GM19025 (cell line): ENCODE measurements around the gene SCAP.

Experiments
- ATAC-seq: cut with Tn5 transposase; IDR thresholded peaks from one replicate; pipeline ENCODE4 v1.9.1; 2021; ENCODE audit warnings: mild to moderate bottlenecking, low read depth, moderate library complexity; ENCODE audit not compliant: unreplicated experiment

The SCAP gene

GRCh38 chr3:47404955-47405790 lies 70.6 kb downstream of the SCAP start:
- no peak for ATAC-seq

- ATAC-seq = no peak
Observed at GRCh38 chr3:47404431-47404876, 71.3 kb downstream of the SCAP start.

GRCh38 chr3:47399531-47400270 lies 76.0 kb downstream of the SCAP start:
- ATAC-seq = no peak

DNA sequence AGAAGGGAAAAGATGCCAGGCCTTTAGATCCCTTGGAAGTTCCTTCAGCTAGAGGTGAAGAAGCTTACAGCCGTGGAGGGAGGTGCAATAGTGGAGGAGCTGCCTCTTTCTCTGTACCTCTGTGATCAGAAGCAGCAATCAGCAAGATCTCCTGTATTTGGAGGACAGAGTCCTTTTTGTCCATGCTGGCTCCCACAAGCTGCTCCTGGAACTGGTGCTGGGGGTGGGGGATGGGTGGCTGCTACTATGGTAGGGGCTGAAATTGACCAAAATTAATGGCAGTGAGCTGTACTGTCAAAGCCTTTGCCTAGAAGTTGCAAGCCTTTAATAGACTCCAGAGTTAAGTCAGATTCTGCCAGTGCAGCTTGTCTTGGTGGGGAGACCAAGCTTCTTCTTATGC lies 76.7 kb downstream of the SCAP start:
- no peak for ATAC-seq

DNA sequence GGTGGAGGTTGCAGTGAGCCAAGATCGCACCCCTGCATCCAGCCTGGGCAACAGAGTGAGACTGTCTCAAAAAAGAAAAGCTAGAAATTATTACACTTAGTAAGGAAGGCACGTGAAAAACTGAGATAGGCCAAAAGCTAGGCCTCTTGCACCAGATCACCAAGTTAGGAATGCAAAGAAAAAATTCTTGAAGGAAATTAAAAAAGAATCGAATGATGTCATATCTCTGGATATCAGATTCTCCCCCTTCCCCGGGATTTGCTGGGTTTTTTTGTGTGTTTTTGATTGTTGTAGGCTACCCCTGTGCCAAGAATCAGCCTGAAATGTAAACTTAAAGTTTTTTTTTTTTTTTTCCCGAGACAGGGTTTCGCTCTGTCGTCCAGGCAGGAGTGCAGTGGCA lies 77.5 kb downstream of the SCAP start:
- ATAC-seq = no peak

- no peak for ATAC-seq
Observed at GRCh38 chr3:47394881-47395280, 80.9 kb downstream of the SCAP start.

DNA sequence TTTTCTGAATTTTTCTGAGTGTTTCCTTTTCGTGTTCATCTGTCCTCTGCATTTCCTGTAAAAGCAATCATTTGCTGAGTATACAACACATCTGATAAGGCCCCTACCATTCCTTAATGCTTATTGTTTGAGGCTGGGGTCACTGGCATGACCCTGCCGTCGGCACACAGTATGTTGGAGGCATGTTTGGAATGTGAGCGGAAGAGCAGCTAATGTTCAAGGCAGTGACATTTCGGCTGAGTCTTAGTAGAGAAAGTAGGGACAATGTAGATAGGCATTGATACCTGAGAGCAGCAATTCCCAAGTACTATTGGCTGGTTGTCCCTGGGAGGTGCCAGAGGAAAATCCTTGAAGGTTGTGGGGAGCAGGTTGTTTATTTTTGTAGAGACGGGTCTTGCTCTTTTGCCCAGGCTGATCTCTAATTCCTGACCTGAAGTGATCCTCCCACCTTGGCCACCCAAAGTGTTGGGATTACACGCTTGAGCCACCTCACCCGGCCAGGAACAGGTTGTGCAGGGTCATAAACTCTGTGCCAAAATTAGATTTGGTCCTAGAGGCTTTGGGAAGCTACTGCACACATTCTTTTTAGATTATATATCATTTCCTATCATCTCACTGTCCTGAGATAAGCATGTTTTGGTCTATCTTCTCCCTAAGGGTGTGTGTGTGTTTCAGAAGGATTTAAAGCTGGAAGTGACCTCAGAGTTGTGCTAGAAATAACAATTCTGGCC lies 81.4 kb downstream of the SCAP start:
- no peak for ATAC-seq

GRCh38 chr3:47392933-47393332 lies 82.8 kb downstream of the SCAP start:
- no peak for ATAC-seq

DNA sequence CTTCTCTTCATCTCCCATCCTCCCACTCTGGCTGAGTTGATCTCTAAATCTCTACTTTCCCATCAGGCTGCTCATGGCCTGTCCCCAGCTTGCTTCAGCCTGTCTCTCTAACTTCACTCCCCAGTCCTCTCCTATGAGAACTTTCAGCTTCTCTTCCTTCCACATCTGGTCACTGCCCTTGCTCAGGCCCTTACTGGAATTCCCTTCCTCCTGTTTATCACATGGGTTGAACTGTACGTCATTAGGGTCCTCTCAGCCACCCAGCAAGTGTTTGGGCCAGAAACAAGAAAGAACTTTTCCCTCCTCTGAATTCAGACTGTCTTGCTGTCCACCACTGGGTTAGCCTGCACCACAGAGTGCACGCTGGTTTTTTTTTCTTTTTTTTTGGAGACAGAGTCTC lies 89.9 kb downstream of the SCAP start:
- no peak for ATAC-seq

GRCh38 chr3:47385007-47385406 lies 90.7 kb downstream of the SCAP start:
- ATAC-seq = no peak

GRCh38 chr3:47384425-47384824 lies 91.3 kb downstream of the SCAP start:
- no peak for ATAC-seq

DNA sequence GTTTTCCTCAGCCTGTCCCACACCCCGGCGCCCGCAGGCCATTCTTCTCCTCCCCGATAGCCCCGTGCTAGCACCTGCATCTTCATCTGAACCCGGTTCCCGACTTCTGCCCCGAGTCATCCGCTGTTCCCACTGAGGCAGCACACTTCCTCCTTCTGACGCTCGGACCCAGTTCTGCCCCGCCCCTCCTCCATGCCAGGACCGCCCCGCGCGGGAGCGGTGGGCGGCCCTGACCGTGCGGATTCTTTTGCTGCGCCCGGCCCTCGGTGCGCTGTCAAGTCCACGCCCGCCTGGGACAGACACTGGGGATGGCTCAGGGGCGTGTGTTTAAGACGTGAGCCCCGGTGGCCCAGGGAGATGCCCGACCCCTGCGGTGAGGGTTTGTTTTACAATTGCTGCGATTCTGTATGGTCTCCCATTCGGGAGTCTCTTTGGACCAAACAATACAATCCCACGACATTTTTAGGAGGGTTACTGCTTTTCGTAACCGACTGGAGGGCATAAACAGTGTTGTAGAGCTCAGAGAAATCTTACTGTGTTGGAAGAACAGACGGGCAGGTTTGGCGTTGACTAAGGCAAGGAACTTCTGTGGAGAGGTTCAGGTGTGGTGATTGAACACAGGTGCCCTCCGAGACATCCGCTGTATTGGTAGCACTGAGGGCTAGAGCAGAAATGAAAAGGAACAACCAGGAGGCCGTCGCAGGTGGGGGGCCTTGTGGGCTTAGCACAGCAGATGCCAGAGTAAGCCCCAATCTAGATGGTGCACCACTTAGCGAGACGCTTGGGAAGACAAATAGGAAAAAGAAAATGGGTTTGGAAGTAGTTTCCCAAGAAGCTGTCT lies 94.2 kb downstream of the SCAP start:
- peak; percentile 44 for ATAC-seq

GRCh38 chr3:47380601-47381316 lies 95.0 kb downstream of the SCAP start, which contains the start of gene PTPN23:
Gene PTPN23 (plus strand): TSS chr3:47381021. CDS start chr3:47381097, 76 bp downstream.
- ATAC-seq = peak; percentile 66

- ATAC-seq = no peak
Observed at GRCh38 chr3:47380026-47380600, 95.6 kb downstream of the SCAP start.

DNA sequence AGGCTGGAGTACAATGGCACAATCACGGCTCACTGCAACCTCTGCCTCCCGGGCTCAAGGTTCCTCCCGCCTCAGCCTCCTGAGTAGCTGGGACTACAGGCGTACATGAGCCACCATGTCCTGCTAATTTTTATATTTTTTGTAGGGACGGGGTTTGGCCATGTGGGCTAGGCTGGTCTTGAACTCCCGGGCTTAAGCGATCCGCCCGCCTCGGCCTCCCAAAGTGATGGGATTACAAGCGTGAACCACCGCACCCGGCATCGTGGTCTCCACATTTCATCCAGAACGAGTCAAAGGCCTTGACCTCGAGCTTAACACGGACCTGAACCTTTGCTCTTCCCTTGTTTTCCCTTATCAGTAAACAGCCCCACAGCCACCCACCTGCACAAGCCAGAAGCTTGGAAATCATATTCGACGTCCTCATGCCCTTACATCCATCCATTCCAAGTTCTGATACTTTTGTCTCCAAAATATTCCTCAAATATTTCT lies 96.3 kb downstream of the SCAP start:
- no peak for ATAC-seq

GRCh38 chr3:47378869-47379268 lies 96.9 kb downstream of the SCAP start:
- ATAC-seq = no peak

- no peak for ATAC-seq
Observed at GRCh38 chr3:47377186-47377585, 98.6 kb downstream of the SCAP start.

DNA sequence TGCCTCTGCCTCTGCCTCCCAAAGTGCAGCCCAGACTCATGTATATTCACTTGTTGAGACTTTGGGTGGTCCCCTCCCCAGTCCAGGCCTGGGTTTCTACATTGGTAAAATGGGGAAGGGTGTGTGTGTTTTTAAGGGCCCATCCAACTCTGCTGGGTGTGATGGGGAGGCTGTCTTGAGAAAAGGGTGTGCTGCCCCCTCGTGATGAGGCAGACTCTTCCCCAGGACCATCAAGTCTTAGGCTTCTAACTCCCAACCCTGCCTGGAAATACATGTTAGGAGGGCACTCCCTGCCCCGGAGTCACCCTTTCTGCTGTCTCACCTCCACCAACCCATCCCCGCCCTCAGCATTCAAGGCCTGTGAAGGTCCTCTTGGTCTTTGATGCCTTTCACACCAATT lies 99.3 kb downstream of the SCAP start:
- ATAC-seq = no peak

DNA sequence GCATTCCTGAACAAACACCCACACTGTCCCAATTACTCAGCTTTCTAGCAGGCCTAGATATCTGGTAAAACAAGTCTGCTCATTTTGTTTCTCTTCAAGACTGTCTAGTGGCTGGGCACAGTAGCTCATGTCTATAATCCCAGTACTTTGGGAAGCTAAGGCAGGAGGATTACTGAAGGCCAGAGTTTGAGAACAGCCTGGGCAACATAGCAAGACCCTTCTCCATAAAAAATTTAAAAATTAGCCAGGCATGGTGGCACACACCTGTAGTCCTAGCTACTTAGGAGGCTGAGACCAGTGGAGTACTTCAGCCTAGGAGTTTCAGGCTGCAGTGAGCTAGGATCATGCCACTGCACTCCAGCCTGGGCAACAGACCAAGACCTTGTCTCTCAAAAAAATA lies 101.2 kb downstream of the SCAP start:
- ATAC-seq = no peak
